Choroid plexus epithelial cell (primary cell): Measurements from ENCODE around the gene AADACL2.

ENCODE experiments used
- DNase-seq: peaks from one replicate; pipeline ENCODE4 v3.0.0-alpha.2; 2010; ENCODE audit warnings: low read depth
- H3K4me3 ChIP-seq: 2 replicates; pipeline ENCODE4 v1.5.1; 2011; ENCODE audit warnings: low read depth, mild to moderate bottlenecking, control low read depth, low read length, moderate library complexity
- CTCF ChIP-seq: conservative IDR thresholded peaks from 2 replicates; pipeline ENCODE4 v1.5.1; 2011; ENCODE audit warnings: low read depth, mild to moderate bottlenecking, control low read depth, inconsistent platforms, low read length, moderate library complexity

The AADACL2 gene

DNA sequence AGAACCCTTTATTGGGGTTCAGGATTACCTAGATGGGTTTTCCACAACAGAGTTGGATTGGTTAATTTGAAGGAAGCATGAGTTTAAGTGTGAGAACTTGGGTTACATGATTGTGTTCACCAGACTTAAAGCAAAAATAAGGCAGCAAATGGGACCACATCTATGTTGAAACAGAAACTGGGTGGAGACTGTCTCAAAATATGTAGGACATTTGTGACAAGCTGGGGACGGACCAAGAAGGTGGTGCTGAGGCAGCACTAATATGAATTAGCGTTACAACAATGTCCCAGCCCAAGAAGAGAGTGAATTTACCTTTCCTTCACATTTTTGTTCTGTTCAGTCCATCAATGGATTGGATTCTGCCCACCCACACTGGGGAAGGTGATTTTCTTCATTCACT, 866 bp upstream of the AADACL2 start:
- DNase-seq: no peak
- no peak overlapping the region for H3K4me3 ChIP-seq
- no peak for TF ChIP-seq CTCF

- DNase-seq: peak; percentile 39
- TF ChIP-seq CTCF: no peak
- no peak overlapping the region for H3K4me3 ChIP-seq
Measured at GRCh38 chr3:151740581-151740980, 6.9 kb downstream of the AADACL2 start.

DNA sequence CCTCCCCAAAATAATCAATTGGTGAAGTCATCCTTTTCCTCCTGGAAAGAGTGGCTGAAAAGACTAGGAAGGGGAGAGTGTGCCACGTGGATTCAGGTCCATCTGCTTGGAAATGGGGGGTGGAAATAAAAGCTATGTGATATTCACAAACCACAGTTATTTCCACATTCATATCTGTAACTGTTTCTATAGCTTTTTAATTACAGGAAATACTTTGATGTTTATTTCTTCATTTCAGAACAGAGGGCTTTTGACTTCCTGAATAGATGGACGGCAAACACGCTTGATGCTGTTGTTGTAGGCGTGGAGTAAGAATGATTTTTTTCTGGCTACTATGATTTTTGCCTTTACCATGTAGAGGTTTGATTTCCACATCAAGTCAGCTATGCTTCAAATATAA, 10.1 kb downstream of the AADACL2 start:
- TF ChIP-seq CTCF: no peak
- no peak for DNase-seq
- no peak overlapping the region for H3K4me3 ChIP-seq

DNA sequence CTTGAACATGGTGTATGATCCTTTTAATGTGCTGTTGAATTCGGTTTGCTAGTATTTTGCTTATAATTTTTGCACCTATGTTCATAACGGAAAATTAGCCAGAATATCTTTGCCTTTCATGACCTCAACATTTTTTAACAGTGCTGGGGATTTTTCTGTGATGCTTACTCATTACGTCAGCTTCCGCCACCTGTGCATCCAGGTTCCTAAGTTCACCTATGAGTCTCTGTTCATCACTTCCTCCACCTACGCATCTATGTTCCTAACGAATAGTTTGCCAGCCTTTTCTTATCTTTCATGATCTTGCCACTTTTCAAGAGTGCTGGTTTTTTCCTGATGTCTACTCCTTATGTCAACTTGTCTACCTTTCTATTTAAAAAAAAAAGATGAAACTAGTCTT, 16.5 kb downstream of the AADACL2 start:
- no peak overlapping the region for H3K4me3 ChIP-seq
- no peak for DNase-seq
- no peak for TF ChIP-seq CTCF

GRCh38 chr3:151750678-151751077, 17.0 kb downstream of the AADACL2 start:
- H3K4me3 ChIP-seq: no peak overlapping the region
- TF ChIP-seq CTCF: no peak
- no peak for DNase-seq

- peak; percentile 88 for DNase-seq
- no peak overlapping the region for H3K4me3 ChIP-seq
- TF ChIP-seq CTCF: no peak
Measured at GRCh38 chr3:151751161-151751560, 17.4 kb downstream of the AADACL2 start.

DNA sequence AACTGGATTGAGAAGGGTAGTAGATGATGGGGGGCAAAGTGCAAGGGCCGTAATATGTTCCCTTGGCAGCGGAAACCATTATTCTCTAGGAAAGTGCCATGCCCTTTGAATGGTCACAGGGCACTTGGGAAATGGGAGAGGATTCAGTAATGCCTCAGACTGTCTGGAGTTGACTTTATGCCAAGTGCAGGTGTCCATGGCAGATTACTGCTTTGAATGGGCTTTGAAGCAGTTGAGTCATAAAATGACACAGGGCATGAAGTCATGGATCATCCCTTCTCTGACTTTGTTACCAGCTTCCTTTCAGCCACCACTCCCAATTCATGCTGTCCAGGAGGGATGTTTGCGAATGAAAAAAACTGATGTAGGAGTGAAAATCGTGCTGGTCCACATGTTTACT, 20.1 kb downstream of the AADACL2 start:
- DNase-seq: no peak
- no peak overlapping the region for H3K4me3 ChIP-seq
- TF ChIP-seq CTCF: no peak
